ENCODE results near the gene GSKIP.

Gene GSKIP

GRCh38 chr14:96383445-96383844 lies 20.1 kb downstream of the GSKIP start:
- no peak for DNase-seq

DNA sequence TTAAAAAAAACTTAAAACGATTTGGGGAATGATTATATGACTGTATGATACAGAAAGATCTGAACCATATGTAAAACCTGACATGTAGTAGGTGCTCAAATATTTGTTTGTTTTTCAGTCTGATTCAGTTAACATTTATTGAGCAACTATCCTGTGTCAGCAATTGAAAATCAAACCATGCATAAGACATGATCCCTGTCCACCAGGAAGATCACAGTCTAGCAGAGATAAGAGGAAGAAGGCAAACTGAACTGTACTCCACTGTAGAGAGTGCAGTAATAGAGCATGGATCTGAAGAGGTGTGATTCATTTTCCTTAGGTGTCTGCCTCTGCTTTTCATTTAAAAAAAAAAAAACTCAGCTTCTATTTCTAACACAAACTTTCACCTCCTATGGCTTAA lies 20.7 kb downstream of the GSKIP start:
- DNase-seq = no peak

DNA sequence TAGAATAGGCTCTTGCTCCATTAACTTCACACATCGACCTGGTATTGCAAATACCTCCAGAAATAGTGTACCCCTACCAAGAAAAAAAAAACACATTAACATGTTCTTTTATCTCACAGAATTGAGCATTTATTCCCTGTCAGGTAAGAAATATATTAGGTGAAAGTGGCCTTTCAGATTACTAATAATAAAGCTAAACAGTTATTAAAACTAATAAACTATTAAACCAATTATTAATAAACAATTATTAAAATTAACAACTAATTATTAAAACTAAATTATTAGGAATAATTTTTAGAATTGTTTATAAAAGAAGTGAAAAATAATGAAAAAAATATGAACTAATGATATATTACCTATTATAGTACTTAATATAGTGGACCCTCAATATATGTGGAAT lies 21.4 kb downstream of the GSKIP start:
- DNase-seq = no peak

GRCh38 chr14:96385385-96385784 lies 22.1 kb downstream of the GSKIP start:
- no peak for DNase-seq

DNA sequence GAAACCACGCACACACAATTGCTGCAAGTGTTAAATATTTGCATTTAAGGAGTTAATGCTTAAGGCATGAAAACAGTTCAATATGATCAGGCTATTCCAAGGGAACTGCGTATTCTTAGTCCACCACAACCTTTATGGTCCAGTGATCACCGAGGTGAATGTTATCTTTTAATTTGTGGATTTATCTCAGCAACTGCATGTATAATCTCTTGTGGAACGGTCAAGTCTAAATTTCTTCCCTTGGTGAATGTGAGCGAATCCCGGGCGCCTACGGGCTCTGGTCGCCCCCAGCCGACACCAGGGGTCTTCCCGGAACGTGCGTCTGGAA lies 27.6 kb downstream of the GSKIP start:
- no peak for DNase-seq

DNA sequence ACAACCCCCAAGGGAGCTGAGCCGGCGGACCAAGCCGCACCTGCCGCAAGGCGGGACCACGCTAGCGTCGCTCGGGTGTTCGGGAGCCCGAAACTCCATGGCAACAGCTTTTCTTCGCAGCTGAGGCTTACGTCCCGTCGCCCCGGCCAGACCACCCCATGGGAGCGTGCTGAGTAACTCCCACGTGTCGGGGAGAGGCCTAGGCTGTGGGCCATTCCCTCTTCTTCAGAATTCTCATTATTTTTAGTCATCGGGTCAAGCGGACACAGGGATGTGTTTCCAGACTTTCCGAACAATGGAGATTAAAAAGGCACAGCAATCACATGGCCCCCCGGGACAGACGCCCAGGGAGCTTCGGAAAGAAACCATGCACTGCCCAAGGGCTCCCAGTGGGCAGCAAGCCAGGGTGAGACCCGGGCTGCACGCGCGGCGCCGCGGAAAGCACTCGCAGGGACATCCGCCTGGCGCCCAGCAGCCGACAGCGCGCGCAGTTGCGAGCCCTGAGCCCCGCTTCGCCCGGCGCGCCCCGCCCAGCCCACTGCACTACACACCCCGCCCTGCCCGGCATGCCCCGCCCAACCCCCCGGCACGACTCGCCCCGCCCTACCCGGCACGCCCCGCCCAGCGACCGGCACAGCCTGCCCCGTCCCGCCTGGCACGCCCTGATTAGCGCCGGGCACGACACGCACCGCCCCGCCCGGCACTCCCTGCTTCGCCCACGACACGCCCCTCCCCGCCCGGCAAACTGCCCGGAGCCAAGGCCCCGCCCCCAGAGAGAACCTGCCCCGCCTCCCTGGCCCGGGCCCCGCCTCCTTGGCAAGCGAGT lies 28.2 kb downstream of the GSKIP start:
- DNase-seq = peak; percentile 98

DNA sequence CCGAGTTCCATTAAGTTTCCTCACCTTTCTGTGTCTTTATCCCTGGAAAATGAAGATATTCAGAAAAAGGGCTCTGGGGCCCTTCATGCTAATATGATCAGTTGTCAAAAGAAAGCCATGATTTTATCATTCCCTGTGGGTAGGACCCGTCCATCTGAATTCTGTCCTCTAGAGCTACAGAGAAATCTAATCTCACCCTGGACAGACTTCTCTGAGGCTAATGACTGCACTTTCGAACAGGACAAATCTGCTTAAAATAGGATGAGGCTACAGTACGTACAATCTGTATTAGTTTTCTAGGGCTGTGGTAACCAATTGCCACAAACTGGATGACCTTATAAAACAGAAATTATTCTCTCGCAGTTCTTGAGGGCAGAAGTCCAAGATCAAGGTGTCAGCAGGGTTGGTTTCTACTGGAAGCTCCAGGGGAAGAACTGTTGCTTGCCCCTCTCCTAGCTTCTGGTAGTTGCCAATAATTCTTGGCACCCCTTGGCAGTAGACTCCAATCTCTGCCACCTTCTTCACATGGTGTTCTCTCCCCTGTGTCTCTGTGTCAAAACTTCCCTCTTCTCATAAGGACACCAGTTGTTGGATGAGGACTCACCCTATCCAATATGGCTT lies 29.9 kb downstream of the GSKIP start:
- DNase-seq = peak; percentile 58

DNA sequence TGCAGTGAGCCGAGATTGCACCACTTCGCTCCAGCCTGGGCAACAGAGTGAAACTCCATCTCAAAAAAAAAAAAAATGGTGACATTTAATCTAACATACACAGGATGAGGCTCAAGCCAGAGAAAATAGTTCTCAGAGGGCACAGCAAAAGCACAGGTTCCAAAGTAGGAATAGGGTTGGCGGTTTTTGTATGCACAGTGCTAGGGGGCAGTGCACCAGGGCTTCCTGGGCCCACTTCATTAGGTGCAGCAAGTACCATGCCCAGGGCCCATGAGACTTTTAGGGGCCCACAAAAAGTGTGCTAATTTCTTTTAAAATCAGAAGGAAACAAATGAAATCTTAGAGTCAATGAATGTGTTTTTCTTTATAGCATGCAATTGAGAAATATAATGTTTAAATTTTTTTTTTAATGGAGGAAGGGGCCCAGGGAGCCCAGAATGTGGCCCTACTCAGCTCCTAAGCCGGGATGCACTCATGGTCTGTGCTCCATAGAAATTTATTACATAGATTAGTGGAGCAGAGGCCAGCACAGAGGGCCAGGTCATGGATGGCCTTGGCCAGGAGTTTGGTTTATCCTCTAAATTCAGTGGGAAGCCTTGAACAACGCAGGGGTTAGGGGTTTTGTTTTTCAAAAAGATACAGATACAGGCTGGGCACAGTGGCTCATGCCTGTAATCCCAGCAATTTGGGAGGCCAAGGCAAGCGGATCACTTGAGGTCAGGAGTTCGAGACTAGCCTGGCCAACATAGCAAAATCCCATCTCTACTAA lies 30.9 kb downstream of the GSKIP start:
- no peak for DNase-seq

DNA sequence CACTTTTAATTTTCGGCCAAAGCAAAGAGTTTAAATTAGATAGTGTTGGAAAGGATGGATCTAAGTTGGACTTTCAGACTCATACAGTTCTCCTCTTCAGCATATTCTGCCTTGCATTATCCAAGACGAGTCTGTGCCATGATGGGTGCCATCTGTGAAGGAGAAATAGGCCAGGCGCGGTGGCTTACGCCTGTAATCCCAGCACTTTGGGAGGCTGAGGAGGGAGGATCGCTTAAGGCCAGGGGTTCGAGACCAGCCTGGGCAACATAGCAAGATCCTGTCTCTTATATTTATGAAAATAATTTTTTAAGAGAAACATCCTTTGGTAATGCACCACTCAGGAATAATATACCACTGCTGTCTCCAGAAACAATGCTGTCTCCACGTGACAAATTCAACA lies 35.1 kb downstream of the GSKIP start:
- no peak for DNase-seq

- no peak for DNase-seq
Measured at GRCh38 chr14:96398921-96399320, 35.6 kb downstream of the GSKIP start.

GRCh38 chr14:96399405-96399804 lies 36.1 kb downstream of the GSKIP start:
- DNase-seq = no peak

DNA sequence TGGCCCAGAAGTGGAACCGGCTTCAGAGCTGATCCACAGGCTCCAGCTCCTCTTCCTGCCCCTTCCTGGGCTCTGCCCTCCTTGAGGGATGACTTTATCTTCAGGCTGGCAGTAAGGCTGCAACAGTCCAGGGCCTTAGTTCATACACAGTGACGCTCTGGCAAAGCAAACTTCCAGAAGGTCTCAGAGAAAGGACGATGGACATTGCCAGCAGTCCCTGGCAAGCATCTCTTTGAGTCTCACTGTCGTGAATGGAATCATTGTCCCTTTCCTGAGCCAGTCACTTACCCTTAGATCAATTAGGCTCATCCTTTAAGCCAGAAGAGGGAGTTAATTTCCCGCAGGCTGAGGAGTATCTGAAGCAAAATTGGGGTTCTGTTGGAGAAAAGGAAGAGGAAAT lies 37.2 kb downstream of the GSKIP start:
- no peak for DNase-seq

- DNase-seq = no peak
Measured at GRCh38 chr14:96403409-96403808, 40.1 kb downstream of the GSKIP start.

DNA sequence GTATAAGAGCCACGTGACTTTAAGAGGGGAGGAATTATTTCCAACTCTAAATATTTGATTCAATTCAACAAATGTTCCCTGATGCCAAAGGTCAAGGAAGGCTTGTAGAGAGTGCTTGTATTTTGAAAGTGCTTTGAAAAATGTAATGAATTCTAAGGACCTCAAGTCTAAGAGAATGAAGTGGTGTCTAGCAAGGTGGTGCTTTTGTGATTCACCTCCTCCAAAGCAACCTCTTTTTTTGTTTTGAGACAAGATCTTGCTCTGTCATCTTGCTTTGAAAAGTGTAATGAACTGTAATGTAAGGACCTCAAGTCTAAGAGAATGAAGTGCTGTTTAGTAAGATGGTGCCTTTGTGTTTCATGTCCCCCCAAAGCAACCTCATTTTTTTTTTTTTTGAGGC lies 42.4 kb downstream of the GSKIP start:
- no peak for DNase-seq

DNA sequence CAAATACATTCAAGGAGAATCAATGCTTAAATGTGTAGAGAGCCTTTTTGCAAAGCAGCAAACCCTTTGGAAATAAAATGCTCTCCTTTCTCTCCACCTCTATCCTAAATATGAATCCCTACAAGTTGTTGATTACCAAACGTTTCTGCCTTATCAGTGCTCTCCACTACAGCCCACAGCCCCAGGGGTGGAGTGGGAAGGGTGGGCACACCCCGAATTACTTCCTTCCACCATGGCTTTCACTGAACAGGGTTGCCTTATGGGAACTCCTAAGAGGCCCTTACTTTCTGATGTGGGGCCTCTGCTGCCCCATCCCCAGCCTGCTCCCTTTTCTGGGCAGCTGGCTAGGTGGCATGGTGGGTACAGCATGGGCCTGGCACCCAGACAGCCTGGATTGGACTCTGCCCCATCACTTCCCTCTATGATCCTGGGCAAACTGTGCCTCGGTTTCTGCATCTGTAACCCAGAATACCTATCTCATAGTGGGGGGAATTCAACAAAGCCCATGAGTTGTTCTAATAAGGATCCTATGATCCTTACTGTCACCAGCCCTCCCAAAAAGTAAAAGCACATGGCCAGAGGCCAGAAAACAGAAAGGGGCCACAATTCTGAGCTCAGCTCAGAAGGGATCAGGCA lies 44.7 kb downstream of the GSKIP start:
- peak; percentile 92 for DNase-seq

DNA sequence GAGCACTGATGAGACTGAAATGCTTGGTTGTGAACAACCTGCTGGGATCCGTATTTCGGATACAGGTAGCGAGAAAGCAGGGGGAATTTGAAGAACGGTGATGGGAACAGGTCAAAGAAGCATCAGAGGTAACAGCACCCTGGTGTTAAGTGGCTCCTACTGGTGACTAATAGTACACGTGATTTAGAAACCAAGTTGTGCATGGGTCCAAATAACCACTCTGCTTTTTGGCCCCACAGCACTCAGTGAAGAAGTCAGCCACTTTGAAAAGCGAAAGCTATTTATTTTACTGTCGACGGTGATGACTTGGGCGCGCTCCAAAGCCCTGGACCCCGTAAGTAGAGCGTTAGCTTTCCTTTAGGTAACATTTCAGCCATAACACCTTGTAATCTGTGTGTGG lies 45.3 kb downstream of the GSKIP start:
- DNase-seq = no peak

DNA sequence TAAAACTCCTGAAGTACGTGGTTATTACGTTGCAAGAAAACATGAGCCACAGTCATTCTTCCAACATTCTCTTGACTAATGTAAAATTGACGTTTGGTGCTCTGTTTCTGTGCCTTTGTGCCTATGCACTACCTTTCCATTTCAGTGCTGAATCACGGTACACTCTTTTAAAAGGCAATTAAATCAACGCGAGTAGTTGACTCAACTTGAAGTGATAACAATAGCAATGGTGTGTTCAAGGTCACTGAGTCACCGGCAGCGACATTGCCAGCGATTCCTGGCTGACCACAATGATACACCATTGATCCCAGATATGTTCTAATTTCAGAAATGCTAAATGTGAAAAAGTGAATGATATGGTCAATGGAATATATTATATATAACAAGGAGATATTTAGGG lies 46.4 kb downstream of the GSKIP start:
- DNase-seq = no peak

GRCh38 chr14:96410119-96410518 lies 46.8 kb downstream of the GSKIP start:
- DNase-seq = no peak

DNA sequence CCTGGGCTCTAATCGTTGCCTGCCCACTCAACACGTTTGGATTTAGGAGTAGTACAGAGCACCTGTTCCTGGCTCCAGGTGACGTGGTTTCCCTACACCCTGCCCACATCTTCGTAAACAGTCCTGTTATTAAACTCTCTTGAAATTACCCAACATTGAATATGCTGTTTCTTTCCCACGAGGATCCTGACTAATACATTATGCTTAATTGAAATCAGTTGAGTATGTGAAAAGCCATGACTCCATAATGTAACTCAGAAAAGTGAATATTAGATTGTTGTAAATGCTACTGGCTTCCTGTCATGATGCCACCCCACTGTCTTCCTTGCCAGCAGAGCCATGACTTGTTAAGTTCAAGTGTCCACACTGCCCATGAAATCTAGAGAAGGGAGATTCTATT lies 50.2 kb downstream of the GSKIP start:
- no peak for DNase-seq

- no peak for DNase-seq
Measured at GRCh38 chr14:96415559-96415958, 52.2 kb downstream of the GSKIP start.

- DNase-seq = peak; percentile 65
Measured at GRCh38 chr14:96416292-96416691, 53.0 kb downstream of the GSKIP start.

DNA sequence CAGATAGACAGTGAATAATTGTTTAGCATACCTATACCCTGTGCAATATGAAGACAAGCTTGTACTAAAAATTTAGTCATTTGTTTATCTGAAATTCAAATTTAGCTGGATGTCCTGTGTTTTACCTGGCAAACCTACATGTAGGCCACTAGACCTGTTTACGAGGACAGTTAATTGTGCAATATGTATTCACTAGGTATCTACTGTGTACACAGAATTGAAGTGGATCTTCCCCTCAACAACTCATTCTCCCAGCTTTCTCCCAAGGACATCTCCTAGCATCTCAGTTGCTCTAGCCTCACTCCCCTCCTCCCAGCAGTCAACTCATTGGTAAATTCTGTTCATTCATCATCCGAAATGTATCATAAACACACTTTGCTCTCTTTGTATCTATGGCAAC lies 53.9 kb downstream of the GSKIP start:
- DNase-seq = no peak

DNA sequence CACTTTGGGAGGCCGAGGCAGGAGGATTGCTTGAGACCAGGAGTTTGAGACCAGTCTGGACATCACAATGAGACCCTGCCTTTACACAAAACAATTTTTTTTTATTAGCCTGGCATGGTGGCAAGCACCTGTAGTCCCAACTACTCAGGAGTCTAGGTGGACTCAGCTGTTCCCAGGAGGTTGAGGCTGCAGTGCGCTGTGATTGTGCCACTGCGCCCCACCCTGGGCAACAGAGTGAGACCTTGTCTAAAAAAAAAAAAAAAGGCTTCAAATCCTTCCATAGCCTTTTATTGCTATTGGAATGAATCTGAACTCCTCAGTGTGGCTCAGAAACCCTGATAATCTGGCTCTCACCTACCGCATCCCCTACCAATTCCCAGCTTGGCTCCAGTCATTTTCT lies 54.7 kb downstream of the GSKIP start:
- DNase-seq = no peak

GRCh38 chr14:96421236-96421635 lies 57.9 kb downstream of the GSKIP start:
- DNase-seq = no peak

Measured in hematopoietic multipotent progenitor cell treated with erythropoietin and hydrocortisone succinate and interleukin-3 and kit ligand, for 4 days (in vitro differentiated cells).